22Rv1 (cell line): ENCODE data around the gene RAPGEF4.

Experiments
- H3K27ac ChIP-seq: fragments of 450-650 bp; 2 replicates; pipeline ENCODE4 v1.5.1; 2017
- CTCF ChIP-seq: fragments of 450-650 bp; IDR thresholded peaks from 2 replicates; pipeline ENCODE4 v1.5.1; 2017; ENCODE audit warnings: mild to moderate bottlenecking
- ZFX ChIP-seq: fragments of 450-650 bp; IDR thresholded peaks from 2 replicates; pipeline ENCODE4 v1.6.1; 2017; ENCODE audit warnings: antibody characterized with exemption, borderline replicate concordance

The RAPGEF4 gene

GRCh38 chr2:172998547-172999272 is 263.1 kb downstream of the RAPGEF4 start:
- no peak overlapping the region for H3K27ac ChIP-seq
- no peak for TF ChIP-seq CTCF
- no peak for TF ChIP-seq ZFX

DNA sequence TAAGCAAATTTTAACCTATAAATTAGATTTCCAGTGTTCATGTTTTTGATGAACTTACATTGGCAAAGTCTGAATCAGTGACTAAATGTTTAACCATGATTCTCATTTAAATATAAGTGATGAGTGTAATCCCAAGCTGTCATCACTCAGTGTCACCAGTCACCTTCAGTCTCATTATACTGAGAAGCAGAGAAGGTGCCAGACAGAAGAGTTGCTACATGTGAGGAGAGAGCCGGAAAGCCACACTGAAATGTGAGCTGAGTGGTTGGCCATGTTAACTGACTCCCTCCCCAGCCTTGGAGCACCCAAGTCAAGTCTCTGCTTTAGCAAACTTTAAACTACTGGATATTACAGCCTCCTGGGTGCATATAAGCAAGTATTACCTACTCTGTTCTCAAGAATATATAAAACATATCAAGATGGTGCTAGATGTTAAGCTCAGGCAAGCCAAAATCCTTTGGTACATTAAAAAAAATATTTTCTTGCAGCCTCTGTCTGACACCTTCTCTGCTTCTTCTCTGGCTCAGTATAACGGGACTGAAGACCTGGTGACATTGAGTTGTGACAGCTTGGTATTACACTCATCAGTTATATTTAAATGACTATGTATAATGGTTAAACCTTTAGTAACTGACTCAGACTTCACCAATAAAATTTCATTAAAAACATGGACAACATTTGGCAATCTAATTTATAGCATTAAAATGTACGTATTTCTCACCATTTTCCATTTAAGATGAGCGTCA is 264.2 kb downstream of the RAPGEF4 start:
- no peak for TF ChIP-seq ZFX
- TF ChIP-seq CTCF: no peak

GRCh38 chr2:173001664-173002604 is 266.3 kb downstream of the RAPGEF4 start:
- H3K27ac ChIP-seq: no peak overlapping the region
- TF ChIP-seq CTCF: no peak
- TF ChIP-seq ZFX: no peak

More for the DNA sequence above, 264.2 kb downstream of the RAPGEF4 start:
- no peak overlapping the region for H3K27ac ChIP-seq

DNA sequence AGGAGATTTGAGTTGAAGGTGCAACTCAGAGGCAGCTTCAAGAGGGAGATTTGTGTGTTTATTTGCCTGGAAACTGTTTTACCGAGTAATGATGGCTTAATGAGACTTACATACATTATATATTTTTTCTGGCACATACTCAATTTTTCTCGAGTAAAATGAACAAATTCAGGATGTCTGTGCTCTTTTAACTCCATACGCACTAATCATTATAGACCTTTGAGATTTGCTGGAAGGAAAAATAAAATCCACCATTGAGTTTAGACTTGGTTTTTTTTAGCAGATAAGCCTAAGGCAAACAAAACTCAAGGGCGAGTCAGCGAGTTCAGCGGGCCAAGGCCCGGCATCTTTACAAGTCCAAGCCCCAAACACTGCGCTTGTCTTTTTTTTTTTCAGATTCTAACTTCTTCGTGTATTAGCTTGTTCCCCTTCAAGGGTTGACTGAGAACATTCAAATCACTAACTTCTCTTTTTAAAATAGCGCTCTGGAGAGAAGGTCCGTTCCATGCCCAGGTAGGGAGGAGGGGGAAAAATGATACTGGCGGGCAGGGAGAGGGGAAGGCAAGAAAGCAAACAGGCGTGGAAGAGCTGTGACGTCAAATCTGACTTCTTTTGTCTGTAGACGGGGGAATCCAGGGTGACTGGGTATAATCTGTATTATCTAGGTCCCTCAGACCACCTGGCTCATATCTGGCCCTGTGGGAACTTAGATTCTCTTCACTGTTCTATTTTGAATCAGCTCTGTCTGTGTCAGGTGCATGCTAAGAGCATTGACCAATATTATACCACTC is 267.3 kb downstream of the RAPGEF4 start:
- no peak overlapping the region for H3K27ac ChIP-seq
- TF ChIP-seq CTCF (no peak), ZFX (no peak)

GRCh38 chr2:173008786-173009185 is 273.1 kb downstream of the RAPGEF4 start:
- TF ChIP-seq ZFX (no peak), CTCF (no peak)
- H3K27ac ChIP-seq: no peak overlapping the region

DNA sequence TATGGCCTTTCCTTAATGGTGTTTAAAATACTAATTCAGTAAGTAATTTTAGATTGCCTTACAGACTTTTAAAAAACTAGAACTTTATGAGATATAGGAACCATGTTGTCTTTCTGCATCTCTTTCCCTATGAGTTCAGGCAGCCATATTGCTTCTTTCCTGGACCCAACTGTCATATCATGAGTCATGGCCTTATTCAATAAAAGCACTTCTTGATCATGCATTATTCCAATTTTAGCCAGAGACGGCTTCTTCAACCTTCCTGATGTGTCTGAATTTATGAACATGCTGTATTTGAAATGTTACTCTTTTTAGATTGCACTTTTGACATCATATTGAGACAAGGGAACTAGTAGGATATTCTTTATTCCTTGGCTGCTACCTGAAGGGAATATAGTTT is 274.6 kb downstream of the RAPGEF4 start:
- TF ChIP-seq ZFX (no peak), CTCF (no peak)
- H3K27ac ChIP-seq: no peak overlapping the region
